Measurements from ENCODE around the gene GARIN5B. TPM values are rescaled to one million over a fixed set of nuclear protein-coding genes. Genes with fewer than 3 reads are reported as not detected.
"Not testable (repeated sequence)": the region's sequence is repeated elsewhere in the genome, so short reads cannot be mapped to it uniquely, and the experiment has no call there.

GARIN5B gene
- total RNA-seq, 2 experiments from 2014 or later: not detected

DNA sequence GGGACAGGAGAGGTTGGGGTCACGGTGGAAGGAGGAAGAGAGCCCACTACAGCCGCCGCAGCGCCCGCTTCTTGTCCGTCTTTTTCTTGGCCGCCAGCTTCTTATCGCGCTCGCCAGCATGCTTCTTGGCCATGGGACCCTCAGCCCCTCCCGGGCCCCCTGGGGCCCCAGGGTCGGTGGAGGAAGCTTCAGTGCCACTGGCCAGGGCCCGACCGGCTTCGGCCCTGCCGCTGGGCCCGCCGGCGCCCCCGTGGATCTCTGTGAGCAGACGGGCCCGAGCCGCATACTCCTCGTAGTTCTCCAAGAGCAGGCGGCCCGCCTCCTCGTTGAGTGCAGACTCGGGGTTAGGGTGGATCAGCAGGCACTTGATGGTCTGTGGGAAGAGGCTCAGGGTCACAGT is 38.3 kb upstream of the GARIN5B start:
- intact Hi-C loops (cut with DNase I, micrococcal nuclease); H3K27me3 Mint-ChIP-seq; H3K27ac Mint-ChIP-seq; DNase-seq; H3K4me3 Mint-ChIP-seq; ATAC-seq; CTCF ChIA-PET; H3K9me3 Mint-ChIP-seq (ENCODE audit: low read depth): not testable (repeated sequence)
- POLR2A ChIA-PET: interaction anchor here (0.5 to 1.5 kb wide), 2 partner anchors 146 to 200 kb away, joined by 3 read pairs; no protein-coding TSS in a partner anchor
- Mint-ChIP-seq H3K36me3 (ENCODE audit: low read depth) (peaks cover 45% of the 10 kb centered on the region), H3K4me1 (peaks cover 35% of the 10 kb centered on the region)

DNA sequence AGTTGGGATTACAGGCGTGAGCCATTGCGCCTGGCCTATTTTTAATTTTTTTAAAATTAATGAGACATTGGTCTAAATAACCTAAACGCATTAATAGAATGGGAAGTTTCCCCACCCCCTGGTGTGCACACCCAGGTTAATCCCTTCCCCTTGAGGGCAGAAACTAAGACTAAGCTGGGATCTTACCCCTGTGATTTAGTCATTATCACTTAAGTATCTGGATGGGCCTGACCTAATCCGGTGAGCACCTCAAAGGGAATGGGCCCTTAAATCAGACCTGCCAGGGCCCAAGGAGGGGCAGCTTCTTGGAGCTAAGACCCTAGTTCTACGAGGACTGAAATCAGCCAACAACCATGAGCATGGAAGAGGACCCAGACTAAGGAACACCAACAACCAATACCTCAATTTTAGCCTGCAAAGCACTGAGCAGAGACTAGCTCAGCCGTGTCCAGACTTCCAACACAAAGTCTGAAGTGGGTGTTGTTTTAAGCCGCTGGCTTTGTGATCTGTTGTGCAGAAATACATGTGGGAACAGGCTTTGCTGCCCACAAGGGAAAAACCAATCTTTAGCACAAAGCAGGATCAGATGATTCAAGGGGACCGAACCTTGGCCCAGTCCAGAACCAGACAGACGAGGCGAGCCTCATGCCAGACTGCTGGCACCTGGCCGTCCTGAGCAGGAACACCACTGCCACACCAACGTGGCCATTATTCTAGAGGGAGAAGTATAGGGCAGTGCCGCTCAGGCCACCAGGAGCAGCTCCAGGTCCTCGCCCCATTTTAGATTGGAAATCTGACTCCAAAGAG is 37.4 kb upstream of the GARIN5B start:
- ATAC-seq (no peak), DNase-seq (no peak)
- peaks cover 36% of the 10 kb centered on the region for H3K36me3 Mint-ChIP-seq (ENCODE audit: low read depth)
- H3K4me3 Mint-ChIP-seq: no peak overlapping the region
- intact Hi-C loops (cut with DNase I, micrococcal nuclease): no loop called here
- ChIA-PET POLR2A (interaction anchor here (0.5 to 3.2 kb wide), 3 partner anchors 7 to 201 kb away, joined by 3 to 14 read pairs (median 3); partner anchors contain the start of gene UBE2S), CTCF (no interaction called here)
- H3K4me1 Mint-ChIP-seq: peaks cover 26% of the 10 kb centered on the region
- no peaks in the 10 kb centered on the region for H3K27me3 Mint-ChIP-seq
- no peaks in the 10 kb centered on the region for H3K9me3 Mint-ChIP-seq (ENCODE audit: low read depth)
- no peak overlapping the region for H3K27ac Mint-ChIP-seq

DNA sequence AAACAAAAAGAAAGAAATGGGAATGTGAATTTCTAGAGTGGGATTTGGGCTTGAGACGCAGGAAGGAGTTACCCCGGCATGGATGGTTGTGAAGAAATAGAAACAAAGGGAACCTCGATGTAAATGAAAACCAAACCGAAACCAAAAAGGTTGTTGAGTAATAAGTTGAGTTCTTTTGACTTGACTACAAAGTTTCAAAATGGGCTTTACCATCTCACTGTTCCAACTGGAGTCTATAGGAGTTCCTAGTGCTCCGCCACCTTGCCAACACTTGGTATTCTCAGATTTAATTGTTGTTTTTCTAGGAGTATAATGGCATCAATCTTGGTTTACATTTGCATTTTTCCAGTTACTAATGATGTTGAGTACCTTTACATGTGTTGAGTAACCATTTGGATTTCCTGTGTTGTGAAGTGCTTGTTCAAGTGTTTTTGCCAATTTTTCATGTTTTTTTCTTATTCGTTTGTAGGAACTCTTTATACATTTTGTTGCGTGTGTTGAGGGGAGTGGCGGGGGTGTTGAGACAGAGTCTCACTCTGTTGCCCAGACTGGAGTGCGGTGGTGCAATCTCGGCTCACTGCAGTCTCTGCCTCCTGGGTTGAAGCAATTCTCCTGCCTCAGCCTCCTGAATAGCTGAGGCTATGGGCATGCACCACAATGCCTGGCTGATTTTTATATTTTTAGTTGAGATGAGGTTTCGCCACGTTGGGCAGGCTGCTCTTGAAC is 35.3 kb upstream of the GARIN5B start:
- Mint-ChIP-seq H3K27me3 (no peaks in the 10 kb centered on the region), H3K27ac (peak overlapping the region; percentile 14), H3K9me3 (ENCODE audit: low read depth) (no peaks in the 10 kb centered on the region), H3K4me3 (no peak overlapping the region), H3K4me1 (peaks cover 22% of the 10 kb centered on the region), H3K36me3 (ENCODE audit: low read depth) (peaks cover 25% of the 10 kb centered on the region)
- ChIA-PET POLR2A (interaction anchor here (0.6 to 3.2 kb wide), 3 partner anchors 9 to 257 kb away, joined by 3 to 14 read pairs (median 3); partner anchors contain the start of gene UBE2S), CTCF (interaction anchor here (0.7 kb wide), 1 partner anchor 14 kb away, joined by 3 read pairs; the partner anchor contains the start of gene TMEM238)
- no peak for DNase-seq
- peak; percentile 80 for ATAC-seq
- intact Hi-C loops (cut with DNase I, micrococcal nuclease): no loop called here

DNA sequence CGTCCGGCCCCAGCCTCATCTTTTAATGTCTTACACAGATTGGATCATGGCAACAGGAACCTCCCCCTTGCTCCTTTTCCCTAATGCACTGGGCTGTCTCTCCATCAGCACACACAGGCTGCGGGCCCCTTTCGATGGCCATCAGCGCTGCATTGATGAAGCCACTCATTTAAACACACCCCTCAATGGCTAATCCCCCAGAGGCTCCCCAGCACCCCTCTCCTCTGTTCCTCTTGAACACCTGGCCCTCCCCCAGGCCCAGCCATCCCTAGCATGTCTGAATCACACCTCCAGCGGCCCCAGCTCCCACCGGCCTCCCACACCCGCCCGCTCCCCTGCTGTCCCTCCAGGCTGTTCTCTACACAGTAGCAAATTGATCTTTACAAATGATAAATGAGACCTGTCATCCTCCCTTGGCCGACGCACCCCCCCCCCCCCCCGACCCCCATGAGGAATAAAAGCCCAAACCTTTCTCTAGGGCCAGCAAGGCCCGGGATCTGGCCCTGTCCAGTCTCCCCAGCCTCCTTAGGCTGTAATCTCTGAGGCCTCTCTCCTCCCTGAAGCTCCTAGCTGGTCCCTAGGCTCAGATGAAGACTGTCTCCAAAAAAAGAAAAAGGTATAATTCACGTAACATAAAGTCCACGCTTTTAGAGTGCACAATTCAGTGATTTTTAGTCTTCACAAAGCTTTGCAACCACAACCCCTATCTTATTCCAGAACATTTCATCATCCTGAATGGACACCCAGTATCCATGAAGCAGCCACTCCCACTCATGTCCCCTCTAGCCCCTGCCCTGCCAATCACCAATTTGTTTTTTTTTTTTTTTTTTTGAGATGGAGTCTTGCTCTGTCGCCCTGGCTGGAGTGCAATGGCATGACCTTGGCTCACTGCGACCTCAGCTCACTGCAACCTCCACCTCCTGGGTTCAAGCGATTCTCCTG is 30.0 kb upstream of the GARIN5B start:
- DNase-seq (no peak), ATAC-seq (no peak)
- CTCF ChIA-PET: interaction anchor here (0.6 kb wide), 1 partner anchor 92 kb away, joined by 3 read pairs; no protein-coding TSS in a partner anchor
- Mint-ChIP-seq H3K36me3 (ENCODE audit: low read depth) (peaks cover 25% of the 10 kb centered on the region), H3K9me3 (ENCODE audit: low read depth) (no peaks in the 10 kb centered on the region), H3K27me3 (no peaks in the 10 kb centered on the region), H3K4me1 (peaks cover 25% of the 10 kb centered on the region), H3K27ac (no peak overlapping the region), H3K4me3 (no peak overlapping the region)
- POLR2A ChIA-PET: interaction anchor here (1.3 to 1.5 kb wide), 2 partner anchors 9 to 14 kb away, joined by 3 to 6 read pairs; partner anchors contain the start of gene UBE2S
- intact Hi-C loops (cut with DNase I, micrococcal nuclease): no loop called here

DNA sequence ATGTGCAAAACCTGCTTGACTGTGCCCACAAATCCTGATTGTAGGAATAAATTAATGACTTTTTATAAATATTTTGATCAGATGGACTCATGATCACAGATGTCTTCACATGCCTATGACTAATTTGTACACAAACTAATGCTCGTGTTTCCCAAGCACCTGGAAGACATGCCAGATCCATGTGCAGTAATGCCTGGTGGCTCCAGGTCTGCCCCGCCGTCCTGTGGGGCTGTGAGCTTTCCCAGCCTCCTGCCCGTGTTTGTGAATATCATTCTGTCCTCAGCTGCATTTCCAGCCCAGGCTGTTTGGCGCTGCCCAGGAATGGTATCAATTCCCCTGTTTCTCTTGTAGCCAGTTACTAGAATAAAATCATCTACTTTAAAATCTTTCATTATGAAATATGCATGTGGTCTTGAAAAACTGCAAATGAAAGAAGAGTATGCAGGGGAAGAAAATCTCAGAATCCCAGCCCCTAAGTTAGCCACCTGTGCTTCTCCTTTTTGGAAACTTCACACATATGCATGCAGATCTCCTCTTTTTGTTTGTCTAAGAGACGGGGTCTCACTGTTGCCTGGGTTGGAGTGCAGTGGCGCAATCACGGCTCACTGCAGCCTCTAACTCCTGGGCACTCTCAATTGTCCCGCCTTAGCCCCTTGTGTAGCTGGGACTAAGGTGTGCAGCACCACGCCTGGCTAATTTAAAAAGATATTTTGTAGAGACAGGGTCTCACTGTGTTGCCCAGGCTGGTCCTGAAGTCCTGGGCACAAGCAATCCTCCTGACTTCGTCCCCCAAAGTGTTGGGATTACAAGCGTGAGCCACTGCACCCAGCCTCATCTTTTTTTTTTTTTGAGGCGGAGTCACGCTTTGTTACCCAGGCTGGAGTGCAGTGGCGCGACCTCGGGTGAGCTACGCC is 28.9 kb upstream of the GARIN5B start:
- no peak overlapping the region for H3K27ac Mint-ChIP-seq
- peaks cover 29% of the 10 kb centered on the region for H3K4me1 Mint-ChIP-seq
- no peak overlapping the region for H3K4me3 Mint-ChIP-seq
- no peaks in the 10 kb centered on the region for H3K27me3 Mint-ChIP-seq
- no peaks in the 10 kb centered on the region for H3K9me3 Mint-ChIP-seq (ENCODE audit: low read depth)
- intact Hi-C loops (cut with DNase I, micrococcal nuclease): no loop called here
- POLR2A ChIA-PET: interaction anchor here (1.5 kb wide), 1 partner anchor 15 kb away, joined by 6 read pairs; the partner anchor contains the start of gene UBE2S
- DNase-seq (no peak), ATAC-seq (no peak)
- peaks cover 36% of the 10 kb centered on the region for H3K36me3 Mint-ChIP-seq (ENCODE audit: low read depth)
- CTCF ChIA-PET: no interaction called here

DNA sequence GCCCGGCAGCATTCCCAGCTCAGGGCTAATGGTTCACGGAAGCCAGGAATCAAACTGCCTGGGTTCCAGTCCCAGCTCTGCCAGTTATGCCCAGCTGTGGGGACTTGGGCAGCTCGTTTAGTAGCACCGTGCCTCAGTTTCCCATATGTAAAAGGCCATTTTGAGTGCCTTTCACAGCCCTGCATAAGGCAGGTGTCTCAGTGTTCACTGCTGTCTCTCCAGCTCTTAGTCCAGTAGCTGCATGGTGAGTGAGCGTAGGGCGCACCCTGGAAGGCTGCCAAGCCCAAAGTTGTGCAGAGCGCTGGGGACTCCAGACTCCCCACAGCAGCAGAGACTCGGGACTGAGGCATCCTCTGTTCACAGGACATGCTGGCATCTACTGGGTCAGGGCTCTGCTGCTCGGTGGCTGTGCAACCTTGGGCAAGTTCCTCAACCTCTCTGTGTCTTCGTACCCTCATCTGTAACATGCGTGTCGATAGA is 28.2 kb upstream of the GARIN5B start:
- ChIA-PET POLR2A (interaction anchor here (0.6 to 4.0 kb wide), 3 partner anchors 15 to 132 kb away, joined by 3 to 41 read pairs (median 5); partner anchors contain the start of genes ISOC2, PPP6R1 and UBE2S), CTCF (interaction anchor here (0.5 to 1.7 kb wide), 2 partner anchors 90 to 112 kb away, joined by 3 read pairs; no protein-coding TSS in a partner anchor)
- H3K4me1 Mint-ChIP-seq: peaks cover 31% of the 10 kb centered on the region
- no peak for DNase-seq
- ATAC-seq: no peak
- no peaks in the 10 kb centered on the region for H3K9me3 Mint-ChIP-seq (ENCODE audit: low read depth)
- peaks cover 43% of the 10 kb centered on the region for H3K36me3 Mint-ChIP-seq (ENCODE audit: low read depth)
- H3K4me3 Mint-ChIP-seq: no peak overlapping the region
- H3K27ac Mint-ChIP-seq: no peak overlapping the region
- intact Hi-C loops (cut with DNase I, micrococcal nuclease): no loop called here
- no peaks in the 10 kb centered on the region for H3K27me3 Mint-ChIP-seq

DNA sequence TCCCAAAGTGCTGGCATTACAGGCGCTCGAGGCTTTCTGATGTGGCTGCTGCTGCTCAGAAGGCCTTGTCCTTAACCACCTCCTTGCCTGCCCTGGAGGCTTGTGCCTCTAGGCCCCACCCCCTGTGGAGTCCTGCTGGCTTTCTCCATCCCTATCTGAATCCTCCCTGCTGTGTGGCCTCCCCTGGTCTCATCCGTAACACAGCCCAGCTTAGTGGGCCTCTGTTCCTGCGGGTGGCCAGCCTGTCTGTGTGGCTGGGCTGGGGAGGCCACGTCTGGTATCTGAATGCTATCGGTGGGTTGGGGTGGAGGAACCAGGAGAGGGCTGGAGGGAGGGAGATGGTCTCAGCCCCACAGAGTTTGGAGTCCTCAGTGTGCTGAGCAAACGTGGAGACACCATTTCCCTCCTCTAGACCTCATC is 27.4 kb upstream of the GARIN5B start:
- no peak overlapping the region for H3K4me3 Mint-ChIP-seq
- peaks cover 50% of the 10 kb centered on the region for H3K36me3 Mint-ChIP-seq (ENCODE audit: low read depth)
- DNase-seq (no peak), ATAC-seq (no peak)
- POLR2A ChIA-PET: interaction anchor here (0.6 to 4.0 kb wide), 4 partner anchors 12 to 156 kb away, joined by 3 to 41 read pairs (median 4); partner anchors contain the start of genes PPP6R1 and UBE2S
- CTCF ChIA-PET: interaction anchor here (1.7 kb wide), 1 partner anchor 89 kb away, joined by 3 read pairs; no protein-coding TSS in a partner anchor
- intact Hi-C loops (cut with DNase I, micrococcal nuclease): no loop called here
- no peaks in the 10 kb centered on the region for H3K9me3 Mint-ChIP-seq (ENCODE audit: low read depth)
- no peaks in the 10 kb centered on the region for H3K27me3 Mint-ChIP-seq
- H3K4me1 Mint-ChIP-seq: peaks cover 31% of the 10 kb centered on the region
- H3K27ac Mint-ChIP-seq: no peak overlapping the region

DNA sequence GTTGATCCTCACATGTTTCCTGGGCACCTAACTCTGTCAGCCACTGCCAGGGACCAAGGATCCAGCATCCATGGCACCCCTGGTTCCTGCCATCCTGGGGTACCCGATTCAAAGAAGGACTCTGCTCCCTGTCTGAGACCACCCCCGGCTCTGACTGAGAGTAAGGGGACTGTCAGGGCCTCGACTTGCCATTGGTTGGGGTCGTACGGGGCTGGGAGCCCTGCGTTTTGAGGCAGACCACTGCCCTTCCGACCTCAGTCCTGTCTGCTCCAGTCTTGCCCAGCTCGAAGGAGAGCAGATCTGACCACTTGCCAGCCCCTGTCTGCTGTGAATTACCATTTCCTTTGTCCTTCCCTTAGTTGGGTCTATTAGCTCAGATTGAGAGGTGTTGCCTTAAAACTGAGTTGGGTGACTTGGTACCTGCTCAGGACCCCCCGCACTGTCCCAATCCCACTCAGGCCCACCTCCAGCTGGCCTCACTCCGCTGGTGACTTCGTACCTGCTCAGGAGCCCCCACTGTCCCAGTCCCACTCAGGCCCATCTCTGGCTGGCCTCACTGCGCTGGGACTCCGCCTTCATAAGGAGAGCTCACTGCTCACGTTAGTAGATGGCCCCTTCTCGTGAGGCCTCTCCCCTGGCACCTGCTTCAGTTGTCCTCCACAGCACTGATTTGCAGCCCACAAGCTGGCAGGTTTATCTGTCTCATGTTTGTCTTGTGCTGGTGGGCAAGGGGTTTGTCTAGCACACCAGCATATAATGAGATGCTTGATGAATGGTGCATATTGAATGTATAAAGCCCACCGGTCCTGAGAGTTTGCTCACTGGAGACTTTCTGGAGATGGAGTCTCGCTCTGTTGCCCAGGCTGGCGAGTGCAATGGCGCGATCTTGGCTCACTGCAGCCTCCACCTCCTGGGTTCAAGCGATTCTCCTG is 26.6 kb upstream of the GARIN5B start:
- H3K27ac Mint-ChIP-seq: peak overlapping the region; percentile 51
- no peaks in the 10 kb centered on the region for H3K27me3 Mint-ChIP-seq
- ATAC-seq (no peak), DNase-seq (no peak)
- H3K36me3 Mint-ChIP-seq (ENCODE audit: low read depth): peaks cover 50% of the 10 kb centered on the region
- CTCF ChIA-PET: interaction anchor here (0.6 to 1.7 kb wide), 2 partner anchors 15 to 89 kb away, joined by 3 read pairs; no protein-coding TSS in a partner anchor
- peak overlapping the region; percentile 48 for H3K4me3 Mint-ChIP-seq
- intact Hi-C loops (cut with DNase I, micrococcal nuclease): loop anchor here (5.0 to 10.0 kb wide), 2 partner anchors 87 to 735 kb away; partner anchors contain the start of gene ZNF787 (in 1 of the 2)
- H3K4me1 Mint-ChIP-seq: peaks cover 32% of the 10 kb centered on the region
- POLR2A ChIA-PET: interaction anchor here (0.6 to 4.0 kb wide), 7 partner anchors 11 to 874 kb away, joined by 3 to 41 read pairs (median 3); partner anchors contain the start of genes KMT5C and UBE2S
- H3K9me3 Mint-ChIP-seq (ENCODE audit: low read depth): no peaks in the 10 kb centered on the region

All from activated CD4-positive, alpha-beta T cell treated with anti-CD3 and anti-CD28 coated beads for 36 hours (primary cell).